Testis (tissue), 3 donors: ENCODE data around the gene LNX1. TPM values are rescaled to one million over a fixed set of nuclear protein-coding genes. Genes with fewer than 3 reads are reported as not detected.

Source experiments
- DNase-seq: peaks from one replicate; pipeline ENCODE4 v3.0.0-alpha.2; 2019
- H3K27ac ChIP-seq, 2 donors: fragments of 200-600 bp; sonication (generic); one replicate each; pipeline ENCODE4 v1.5.1; 2019
- H3K27me3 ChIP-seq: fragments of 200-600 bp; sonication (generic); one replicate; pipeline ENCODE4 v1.5.1; 2019
- H3K36me3 ChIP-seq: fragments of 200-600 bp; sonication (generic); one replicate; pipeline ENCODE4 v1.5.1; 2017; ENCODE audit warnings: low read depth; ENCODE audit errors: missing control alignments
- H3K4me1 ChIP-seq: fragments of 200-600 bp; sonication (generic); one replicate; pipeline ENCODE4 v1.5.1; 2019
- H3K4me3 ChIP-seq, 2 donors: fragments of 200-600 bp; sonication (generic); one replicate each; pipeline ENCODE4 v1.5.1; 2017 to 2019
- H3K9me3 ChIP-seq: fragments of 200-600 bp; sonication (generic); one replicate; pipeline ENCODE4 v1.5.1; 2017
- POLR2A ChIP-seq: fragments of 450-650 bp; IDR thresholded peaks from one replicate; pipeline ENCODE4 v1.6.1; 2017; ENCODE audit warnings: antibody characterized with exemption, mild to moderate bottlenecking, moderate library complexity
- WGBS, 2 donors: methylation state at CpG; one replicate each; pipeline ENCODE4 v1.1.5; 2018; 5-methylcytosine and 5-hydroxymethylcytosine counted together
- intact Hi-C: fragments of 100-400 bp; cut with DNase I; formaldehyde crosslinking; loops from one replicate; pipeline ENCODE4 v1.15.1; 2023; ENCODE audit warnings: low total_unique reads
- polyA plus RNA-seq: library from polyadenylated mRNA; stranded (reverse); fragments of 350-450 nt; fragmentation: Illumina TruSeq; extraction: RNeasy Lipid Tissue Mini Kit (QIAGEN cat#74804); gene quantifications from one replicate; pipeline ENCODE4 v1.2.3, GENCODE V29; 2014; ENCODE audit warnings: low read depth, low replicate concordance; ENCODE audit not compliant: insufficient read depth
- total RNA-seq, 2 donors: library from RNA; depleted of rRNA; stranded (reverse); fragments of >200 nt; gene quantifications; one replicate each; pipeline ENCODE4 v1.2.3, GENCODE V29; 2016
- TF ChIP-seq, protein P1 (sequence below), 3 experiments: fragments of 450-650 bp in 2 of 3; fragments of 200-600 bp in 1 of 3; sonication (generic) in 1 of 3; IDR thresholded peaks; one replicate each; pipeline ENCODE4 v1.5.1; 2016 to 2019; ENCODE audit warnings: antibody characterized with exemption in 3 of 3, mild to moderate bottlenecking in 2 of 3, moderate library complexity in 1 of 3

LNX1 gene
- total and polyA plus RNA-seq, 3 donors from 2014 or later: 4.3 to 8.3 (median 5.8) TPM

DNA sequence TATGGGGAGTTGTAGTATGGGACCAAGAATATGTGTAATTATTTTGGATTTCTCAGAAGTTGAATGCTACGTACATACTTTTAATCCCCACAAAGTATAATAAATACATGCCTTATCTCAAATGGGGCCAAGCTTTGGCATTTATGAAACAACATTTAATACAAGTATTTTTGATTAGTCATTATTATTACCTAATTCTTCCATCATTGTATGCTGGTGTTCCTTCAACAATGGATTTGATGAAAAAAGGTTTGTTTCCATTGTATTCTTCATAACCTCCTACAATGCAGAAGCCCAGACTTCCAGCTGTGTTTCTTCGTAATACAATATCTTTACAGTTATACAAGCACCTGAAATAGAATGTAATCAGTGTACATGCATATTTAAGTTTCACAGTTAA, 130.0 kb downstream of the LNX1 start:
- no peaks in the 10 kb centered on the region for H3K27me3 ChIP-seq
- no peak overlapping the region for H3K27ac ChIP-seq
- no peak for TF ChIP-seq POLR2A
- TF ChIP-seq, protein P1, sequence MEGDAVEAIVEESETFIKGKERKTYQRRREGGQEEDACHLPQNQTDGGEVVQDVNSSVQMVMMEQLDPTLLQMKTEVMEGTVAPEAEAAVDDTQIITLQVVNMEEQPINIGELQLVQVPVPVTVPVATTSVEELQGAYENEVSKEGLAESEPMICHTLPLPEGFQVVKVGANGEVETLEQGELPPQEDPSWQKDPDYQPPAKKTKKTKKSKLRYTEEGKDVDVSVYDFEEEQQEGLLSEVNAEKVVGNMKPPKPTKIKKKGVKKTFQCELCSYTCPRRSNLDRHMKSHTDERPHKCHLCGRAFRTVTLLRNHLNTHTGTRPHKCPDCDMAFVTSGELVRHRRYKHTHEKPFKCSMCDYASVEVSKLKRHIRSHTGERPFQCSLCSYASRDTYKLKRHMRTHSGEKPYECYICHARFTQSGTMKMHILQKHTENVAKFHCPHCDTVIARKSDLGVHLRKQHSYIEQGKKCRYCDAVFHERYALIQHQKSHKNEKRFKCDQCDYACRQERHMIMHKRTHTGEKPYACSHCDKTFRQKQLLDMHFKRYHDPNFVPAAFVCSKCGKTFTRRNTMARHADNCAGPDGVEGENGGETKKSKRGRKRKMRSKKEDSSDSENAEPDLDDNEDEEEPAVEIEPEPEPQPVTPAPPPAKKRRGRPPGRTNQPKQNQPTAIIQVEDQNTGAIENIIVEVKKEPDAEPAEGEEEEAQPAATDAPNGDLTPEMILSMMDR (IDR thresholded peaks at IDR 0.05): no peak
- no peaks in the 10 kb centered on the region for H3K36me3 ChIP-seq
- no peak for DNase-seq
- no peaks in the 10 kb centered on the region for H3K4me1 ChIP-seq
- H3K4me3 ChIP-seq: no peak overlapping the region
- no peaks in the 10 kb centered on the region for H3K9me3 ChIP-seq
- intact Hi-C loops: no loop called here
- 96 to 97% methylated on average over 2 of the region's 2 CpGs for WGBS, 2 donors

DNA sequence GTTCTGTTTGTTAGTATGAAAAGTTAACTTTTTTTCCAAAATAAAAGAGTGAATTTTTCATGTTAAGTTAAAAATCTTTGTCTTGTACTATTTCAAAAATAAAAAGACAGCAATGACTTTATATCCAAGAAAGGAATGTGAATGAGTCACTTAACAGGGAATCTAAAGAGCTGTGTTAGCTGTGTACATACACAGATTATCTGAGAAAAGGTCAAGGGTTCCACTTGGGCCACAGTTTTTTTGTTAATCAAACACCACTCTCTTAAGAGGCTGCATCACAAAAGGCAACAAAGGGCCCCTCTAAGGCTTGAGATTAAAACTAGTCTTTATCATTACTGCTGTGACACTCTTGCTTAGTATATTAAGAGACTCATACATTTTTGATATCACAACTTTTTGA, 131.7 kb downstream of the LNX1 start:
- Histone ChIP-seq H3K36me3 (no peaks in the 10 kb centered on the region), H3K27ac (no peak overlapping the region), H3K9me3 (no peaks in the 10 kb centered on the region), H3K27me3 (no peaks in the 10 kb centered on the region), H3K4me3 (no peak overlapping the region), H3K4me1 (no peaks in the 10 kb centered on the region)
- intact Hi-C loops: no loop called here
- TF ChIP-seq, protein P1 (IDR thresholded peaks at IDR 0.05): no peak
- TF ChIP-seq POLR2A: no peak
- no peak for DNase-seq

DNA sequence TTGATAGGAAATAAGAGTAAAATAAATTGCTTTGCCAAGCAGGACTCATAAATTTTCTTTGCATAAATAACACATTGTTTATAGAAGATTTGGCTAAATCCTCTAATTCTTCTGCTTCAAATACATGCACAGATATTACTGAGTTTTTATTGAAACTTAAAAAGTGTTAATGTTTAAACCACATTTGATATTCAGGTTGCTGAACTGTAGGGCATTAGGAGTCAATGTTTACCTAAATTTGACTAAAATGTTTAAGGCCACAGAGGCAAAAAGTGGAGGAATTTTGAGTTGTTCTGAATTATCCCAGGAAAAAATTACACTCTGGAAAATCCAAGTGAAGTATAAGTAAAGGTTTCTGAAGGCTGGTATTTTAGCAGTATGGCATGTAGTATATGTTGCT, 135.1 kb downstream of the LNX1 start:
- no peaks in the 10 kb centered on the region for H3K36me3 ChIP-seq
- no peak overlapping the region for H3K4me3 ChIP-seq
- intact Hi-C loops: no loop called here
- TF ChIP-seq, protein P1 (IDR thresholded peaks at IDR 0.05): no peak
- no peak for TF ChIP-seq POLR2A
- H3K4me1 ChIP-seq: no peaks in the 10 kb centered on the region
- H3K27ac ChIP-seq: no peak overlapping the region
- H3K27me3 ChIP-seq: no peaks in the 10 kb centered on the region
- no peak for DNase-seq
- no peaks in the 10 kb centered on the region for H3K9me3 ChIP-seq

DNA sequence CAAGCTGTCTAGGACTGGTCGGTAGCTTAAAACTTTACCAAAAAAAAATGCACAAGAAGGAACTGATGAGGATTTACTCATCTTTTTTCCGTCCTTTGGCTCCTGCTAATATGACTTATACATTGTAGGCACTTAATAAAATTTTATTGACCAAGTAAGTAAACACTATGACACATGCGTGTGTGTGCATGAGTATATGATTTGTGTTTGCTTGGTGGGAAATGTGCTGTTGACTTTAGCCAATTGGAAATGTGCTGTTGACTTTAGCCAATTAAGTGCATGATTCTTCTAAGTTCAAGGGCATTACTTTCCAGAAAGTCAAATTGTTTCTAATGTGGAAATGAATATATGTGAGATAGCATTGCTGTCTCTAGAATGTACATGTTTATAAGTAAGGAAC, 135.5 kb downstream of the LNX1 start:
- intact Hi-C loops: no loop called here
- 88% methylated on average over 3 of the region's 3 CpGs for WGBS, 2 donors
- H3K27me3 ChIP-seq: no peaks in the 10 kb centered on the region

DNA sequence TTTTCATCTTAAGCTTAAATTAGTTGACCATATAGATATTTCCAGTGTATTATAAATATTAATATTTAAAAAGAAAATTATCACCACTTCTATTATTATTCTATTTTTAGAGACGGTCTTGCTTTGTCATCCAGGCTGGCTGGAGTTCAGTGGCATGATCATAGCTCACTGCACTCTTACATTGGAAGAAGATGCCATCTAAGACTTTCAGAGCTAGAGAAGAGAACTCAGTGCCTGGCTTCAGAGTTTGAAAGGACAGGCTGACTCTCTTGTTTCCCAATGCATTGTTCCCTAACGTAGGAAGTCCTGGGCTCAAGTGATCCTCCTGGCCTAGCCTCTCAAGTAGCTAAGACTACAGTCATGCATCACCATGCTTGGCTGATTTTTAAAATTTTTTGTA, 137.9 kb downstream of the LNX1 start:
- H3K36me3 ChIP-seq: no peaks in the 10 kb centered on the region
- no peaks in the 10 kb centered on the region for H3K9me3 ChIP-seq
- intact Hi-C loops: no loop called here
- WGBS, 2 donors: 89 to 95% methylated on average over 2 of the region's 2 CpGs
- DNase-seq: no peak
- H3K4me3 ChIP-seq: no peak overlapping the region
- no peak for TF ChIP-seq POLR2A
- TF ChIP-seq, protein P1 (IDR thresholded peaks at IDR 0.05): no peak
- no peak overlapping the region for H3K27ac ChIP-seq
- no peaks in the 10 kb centered on the region for H3K27me3 ChIP-seq
- H3K4me1 ChIP-seq: no peaks in the 10 kb centered on the region

More for the DNA sequence above, 135.5 kb downstream of the LNX1 start:
- Histone ChIP-seq H3K9me3 (no peaks in the 10 kb centered on the region), H3K27ac (no peak overlapping the region), H3K4me3 (no peak overlapping the region), H3K4me1 (no peaks in the 10 kb centered on the region), H3K36me3 (no peaks in the 10 kb centered on the region)
- DNase-seq: no peak
- TF ChIP-seq POLR2A: no peak
